ENCODE results near the gene ISL1.

Gene ISL1

DNA sequence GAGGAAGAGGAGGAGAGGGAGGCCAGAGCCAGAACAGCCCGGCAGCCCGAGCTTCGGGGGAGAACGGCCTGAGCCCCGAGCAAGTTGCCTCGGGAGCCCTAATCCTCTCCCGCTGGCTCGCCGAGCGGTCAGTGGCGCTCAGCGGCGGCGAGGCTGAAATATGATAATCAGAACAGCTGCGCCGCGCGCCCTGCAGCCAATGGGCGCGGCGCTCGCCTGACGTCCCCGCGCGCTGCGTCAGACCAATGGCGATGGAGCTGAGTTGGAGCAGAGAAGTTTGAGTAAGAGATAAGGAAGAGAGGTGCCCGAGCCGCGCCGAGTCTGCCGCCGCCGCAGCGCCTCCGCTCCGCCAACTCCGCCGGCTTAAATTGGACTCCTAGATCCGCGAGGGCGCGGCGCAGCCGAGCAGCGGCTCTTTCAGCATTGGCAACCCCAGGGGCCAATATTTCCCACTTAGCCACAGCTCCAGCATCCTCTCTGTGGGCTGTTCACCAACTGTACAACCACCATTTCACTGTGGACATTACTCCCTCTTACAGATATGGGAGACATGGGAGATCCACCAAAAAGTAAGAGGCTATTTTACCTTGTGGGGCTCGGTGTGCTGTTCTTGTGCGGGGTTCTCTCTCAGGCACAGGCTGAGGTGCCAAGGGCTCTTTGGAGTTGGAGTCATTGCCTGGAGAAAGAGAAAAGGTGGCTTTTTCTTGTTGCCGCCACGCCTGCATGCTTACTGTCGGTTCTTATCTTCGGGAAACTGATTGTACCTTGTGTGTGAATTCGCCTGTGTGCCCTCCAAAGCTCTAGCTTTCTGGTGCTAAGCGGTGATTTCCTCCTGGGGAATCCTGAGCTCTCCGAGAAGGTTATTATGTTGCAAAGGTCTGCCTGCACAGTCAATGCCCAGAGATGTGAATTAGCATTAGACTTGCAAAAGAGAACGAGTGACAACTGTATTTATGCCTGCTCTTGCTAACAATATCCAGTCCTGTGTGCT is at the start of gene ISL1:
Gene ISL1 (plus strand): TSS at position 318 of the 991 bp plus-strand sequence. CDS start 224 bp downstream, at position 542.
- ATAC-seq (replicated peaks) (no peak), DNase-seq (no peak)
- H3K4me3 Mint-ChIP-seq: peak within 1 kb of the TSS in 1 of 2 donors; percentile 37
- H3K27me3 Mint-ChIP-seq: peaks cover 85 to 96% of the 10 kb centered on the region in 2 donors
- H3K36me3 Mint-ChIP-seq: peaks cover 5 to 6% of the 10 kb centered on the region in 2 donors
- H3K27ac Mint-ChIP-seq: peak within 1 kb of the TSS; percentile 89
- peaks cover 7 to 18% of the 10 kb centered on the region in 2 donors for H3K4me1 Mint-ChIP-seq
- H3K9me3 Mint-ChIP-seq: no peaks in the 10 kb centered on the region

DNA sequence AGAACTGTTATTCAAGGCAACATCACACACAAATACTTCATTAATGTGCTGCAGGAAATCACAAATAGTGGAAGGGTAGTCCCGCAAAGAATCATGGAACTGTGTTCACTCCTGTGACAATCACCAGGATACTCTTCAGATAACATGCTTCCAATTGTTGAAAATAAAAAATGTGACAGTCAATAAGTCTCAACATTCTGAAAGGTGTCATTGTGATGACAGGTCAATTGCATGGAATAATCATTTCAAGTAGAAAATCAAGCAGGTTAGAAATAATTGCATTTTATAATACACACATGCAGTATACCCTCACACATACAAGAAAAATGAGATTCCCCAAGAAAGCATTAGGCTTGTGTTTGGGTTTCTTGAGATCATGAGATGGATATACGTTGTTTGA is 46.4 kb upstream of the ISL1 start:
- DNase-seq: no peak
- no peaks in the 10 kb centered on the region for H3K36me3 Mint-ChIP-seq
- ATAC-seq (replicated peaks): no peak
- no peak overlapping the region for H3K27ac Mint-ChIP-seq
- no peak overlapping the region for H3K4me3 Mint-ChIP-seq
- H3K27me3 Mint-ChIP-seq: no peaks in the 10 kb centered on the region
- no peaks in the 10 kb centered on the region for H3K4me1 Mint-ChIP-seq
- H3K9me3 Mint-ChIP-seq: peaks cover 0 to 9% of the 10 kb centered on the region in 2 donors

GRCh38 chr5:51345106-51345505 is 38.1 kb upstream of the ISL1 start:
- Mint-ChIP-seq H3K27me3 (no peaks in the 10 kb centered on the region), H3K4me1 (no peaks in the 10 kb centered on the region), H3K9me3 (peaks cover 7% of the 10 kb centered on the region in 2 donors), H3K36me3 (peaks cover 0 to 2% of the 10 kb centered on the region in 2 donors), H3K4me3 (no peak overlapping the region), H3K27ac (no peak overlapping the region)
- no peak for DNase-seq
- ATAC-seq (replicated peaks): no peak

DNA sequence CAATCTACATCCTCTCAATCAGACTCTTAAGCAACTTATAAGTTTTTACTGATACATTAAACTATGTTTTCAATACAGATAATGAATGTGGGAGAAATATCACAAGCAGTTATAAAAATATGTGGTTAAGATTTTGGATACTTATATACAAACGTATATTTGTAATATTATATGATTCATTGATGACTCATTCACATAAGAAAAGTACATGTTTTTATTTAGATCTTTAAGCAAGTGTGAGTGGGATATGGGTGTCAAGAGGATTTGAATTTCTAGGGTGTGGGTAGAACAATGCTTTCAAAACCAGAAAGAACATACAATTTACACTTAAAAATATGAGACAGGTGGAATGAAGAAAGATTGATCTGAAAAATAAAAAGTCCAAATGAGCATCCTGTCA is 36.1 kb upstream of the ISL1 start:
- Mint-ChIP-seq H3K9me3 (peaks cover 6 to 7% of the 10 kb centered on the region in 2 donors), H3K36me3 (peaks cover 0 to 2% of the 10 kb centered on the region in 2 donors), H3K27me3 (no peaks in the 10 kb centered on the region), H3K27ac (no peak overlapping the region), H3K4me3 (no peak overlapping the region), H3K4me1 (no peaks in the 10 kb centered on the region)
- DNase-seq: no peak
- no peak for ATAC-seq (replicated peaks)

GRCh38 chr5:51347704-51348103 is 35.5 kb upstream of the ISL1 start:
- no peaks in the 10 kb centered on the region for H3K27me3 Mint-ChIP-seq
- no peak overlapping the region for H3K4me3 Mint-ChIP-seq
- no peak for DNase-seq
- H3K36me3 Mint-ChIP-seq: peaks cover 0 to 2% of the 10 kb centered on the region in 2 donors
- no peak overlapping the region for H3K27ac Mint-ChIP-seq
- ATAC-seq (replicated peaks): no peak
- H3K9me3 Mint-ChIP-seq: peaks cover 6 to 7% of the 10 kb centered on the region in 2 donors
- H3K4me1 Mint-ChIP-seq: no peaks in the 10 kb centered on the region

DNA sequence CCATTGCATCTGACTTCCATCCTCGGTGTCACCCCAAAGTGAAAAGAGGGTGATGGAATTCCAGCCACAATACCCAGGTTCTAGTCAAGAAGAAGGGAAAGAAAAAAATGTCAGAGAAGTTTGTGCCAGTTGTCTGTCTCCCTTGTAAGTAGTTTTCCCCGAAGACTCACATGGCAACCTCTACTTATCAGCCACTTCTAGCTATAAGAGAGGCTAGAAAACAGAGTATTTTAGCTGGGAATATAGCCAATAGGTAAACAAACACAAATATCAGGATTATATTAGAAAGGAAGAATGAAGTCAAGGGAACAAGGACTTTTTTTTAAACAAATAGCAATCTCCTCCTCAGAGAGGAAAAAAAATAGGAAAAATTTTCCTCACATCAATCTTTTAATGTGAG is 12.2 kb upstream of the ISL1 start:
- Mint-ChIP-seq H3K9me3 (peaks cover 0 to 5% of the 10 kb centered on the region in 2 donors), H3K36me3 (no peaks in the 10 kb centered on the region), H3K4me1 (no peaks in the 10 kb centered on the region), H3K27me3 (peaks cover 10 to 11% of the 10 kb centered on the region in 2 donors), H3K4me3 (no peak overlapping the region), H3K27ac (no peak overlapping the region)
- ATAC-seq (replicated peaks) (no peak), DNase-seq (no peak)

- H3K9me3 Mint-ChIP-seq: peaks cover 2 to 4% of the 10 kb centered on the region in 2 donors
- DNase-seq: no peak
- H3K4me1 Mint-ChIP-seq: peaks cover 0 to 6% of the 10 kb centered on the region in 2 donors
- H3K27ac Mint-ChIP-seq: no peak overlapping the region
- peaks cover 36 to 37% of the 10 kb centered on the region in 2 donors for H3K27me3 Mint-ChIP-seq
- no peaks in the 10 kb centered on the region for H3K36me3 Mint-ChIP-seq
- ATAC-seq (replicated peaks): no peak
- H3K4me3 Mint-ChIP-seq: no peak overlapping the region
Observed at GRCh38 chr5:51373880-51374523, 9.2 kb upstream of the ISL1 start.

- H3K27me3 Mint-ChIP-seq: peaks cover 47 to 48% of the 10 kb centered on the region in 2 donors
Observed at GRCh38 chr5:51375084-51375483, 8.2 kb upstream of the ISL1 start.

GRCh38 chr5:51376509-51376908 is 6.7 kb upstream of the ISL1 start:
- Mint-ChIP-seq H3K27ac (no peak overlapping the region), H3K27me3 (peaks cover 58 to 62% of the 10 kb centered on the region in 2 donors), H3K36me3 (no peaks in the 10 kb centered on the region), H3K9me3 (peaks cover 2 to 4% of the 10 kb centered on the region in 2 donors), H3K4me1 (peaks cover 4 to 6% of the 10 kb centered on the region in 2 donors), H3K4me3 (no peak overlapping the region)
- DNase-seq (no peak), ATAC-seq (replicated peaks) (no peak)

More at GRCh38 chr5:51375084-51375483, 8.2 kb upstream of the ISL1 start:
- peaks cover 0 to 6% of the 10 kb centered on the region in 2 donors for H3K4me1 Mint-ChIP-seq
- ATAC-seq (replicated peaks) (no peak), DNase-seq (no peak)
- H3K27ac Mint-ChIP-seq: no peak overlapping the region
- no peak overlapping the region for H3K4me3 Mint-ChIP-seq
- peaks cover 2 to 4% of the 10 kb centered on the region in 2 donors for H3K9me3 Mint-ChIP-seq
- no peaks in the 10 kb centered on the region for H3K36me3 Mint-ChIP-seq

DNA sequence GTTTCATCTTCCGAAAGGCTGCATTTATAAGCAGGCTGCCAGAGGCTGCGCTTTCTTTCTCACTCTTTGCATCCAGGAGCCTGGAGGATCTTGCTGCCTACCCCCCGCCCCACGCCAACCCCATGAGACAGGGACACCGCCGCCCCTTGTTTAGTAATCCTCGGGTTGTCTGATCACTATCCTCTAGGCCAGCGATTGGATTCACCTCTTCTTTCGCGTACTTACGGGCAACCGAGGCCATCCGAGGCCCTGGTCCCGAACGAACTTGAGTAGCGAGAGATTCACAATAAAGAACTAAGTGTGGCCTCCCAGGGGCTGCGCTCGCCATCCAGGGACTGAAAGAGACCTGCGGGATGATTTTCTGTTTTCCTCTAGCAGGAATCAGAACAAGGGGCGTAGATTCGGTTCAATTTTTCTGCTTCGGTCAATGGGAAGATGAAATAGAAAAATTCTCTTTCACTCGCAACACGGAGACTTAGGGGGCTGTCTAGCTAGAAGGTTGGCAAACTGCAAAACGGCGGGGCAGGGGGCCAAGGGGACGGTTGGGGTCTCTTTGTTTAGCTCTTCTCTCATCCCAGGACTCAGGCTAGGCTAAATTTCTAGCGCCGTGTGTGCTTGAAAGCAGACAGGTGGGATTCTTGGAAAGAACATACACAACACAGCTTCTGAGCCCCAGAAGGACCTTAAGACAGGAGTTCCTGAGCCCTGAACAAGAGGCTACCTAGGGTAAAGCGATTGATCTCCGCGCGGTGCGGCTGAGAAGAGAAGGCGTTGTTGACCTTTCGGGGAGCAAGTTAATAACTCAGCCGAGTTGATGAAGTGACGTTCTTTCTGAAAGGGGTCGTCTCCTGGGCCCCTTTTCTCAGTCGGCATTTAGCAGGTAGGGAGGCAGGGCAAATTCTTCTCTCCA is 5.8 kb upstream of the ISL1 start:
- H3K36me3 Mint-ChIP-seq: no peaks in the 10 kb centered on the region
- ATAC-seq (replicated peaks) (no peak), DNase-seq (no peak)
- H3K4me1 Mint-ChIP-seq: peaks cover 6 to 7% of the 10 kb centered on the region in 2 donors
- H3K4me3 Mint-ChIP-seq: no peak overlapping the region
- H3K9me3 Mint-ChIP-seq: peaks cover 2 to 4% of the 10 kb centered on the region in 2 donors
- peaks cover 67 to 69% of the 10 kb centered on the region in 2 donors for H3K27me3 Mint-ChIP-seq
- peak overlapping the region; percentile 5 for H3K27ac Mint-ChIP-seq

GRCh38 chr5:51378061-51378409 is 5.2 kb upstream of the ISL1 start:
- ATAC-seq (replicated peaks) (no peak), DNase-seq (no peak)
- Mint-ChIP-seq H3K27me3 (peaks cover 73 to 76% of the 10 kb centered on the region in 2 donors), H3K36me3 (peaks cover under 1% of the 10 kb centered on the region in 2 donors), H3K27ac (no peak overlapping the region), H3K4me1 (peaks cover 6 to 12% of the 10 kb centered on the region in 2 donors), H3K4me3 (no peak overlapping the region), H3K9me3 (peaks cover 2 to 4% of the 10 kb centered on the region in 2 donors)

GRCh38 chr5:51378448-51379330 is 4.6 kb upstream of the ISL1 start:
- Mint-ChIP-seq H3K27me3 (peaks cover 80 to 82% of the 10 kb centered on the region in 2 donors), H3K27ac (peak overlapping the region; percentile 77)
- no peak for DNase-seq

GRCh38 chr5:51379331-51379700 is 3.9 kb upstream of the ISL1 start:
- ATAC-seq (replicated peaks) (no peak), DNase-seq (no peak)
- Mint-ChIP-seq H3K4me3 (no peak overlapping the region), H3K27me3 (peaks cover 86 to 88% of the 10 kb centered on the region in 2 donors), H3K4me1 (peaks cover 6 to 18% of the 10 kb centered on the region in 2 donors), H3K36me3 (peaks cover 5 to 6% of the 10 kb centered on the region in 2 donors), H3K27ac (no peak overlapping the region), H3K9me3 (peaks cover 0 to 4% of the 10 kb centered on the region in 2 donors)

More at GRCh38 chr5:51378448-51379330, 4.6 kb upstream of the ISL1 start:
- Mint-ChIP-seq H3K36me3 (peaks cover 5 to 6% of the 10 kb centered on the region in 2 donors), H3K4me1 (peaks cover 6 to 18% of the 10 kb centered on the region in 2 donors), H3K4me3 (peak overlapping the region in 1 of 2 donors; percentile 57), H3K9me3 (peaks cover 2 to 4% of the 10 kb centered on the region in 2 donors)
- ATAC-seq (replicated peaks): no peak

Measured in stimulated activated naive B cell treated with anti-CD40 and anti-IgM and Interleukin-4, amounts not matched to agents 10 μg/mL and 1 μg/mL and 100 μg/mL, for 72 hours (primary cell).